ENCODE measurements around the gene SMIM5. TPM values are rescaled to one million over a fixed set of nuclear protein-coding genes. Genes with fewer than 3 reads are reported as not detected.

The SMIM5 gene
- total RNA-seq, 1 donor from 2014 or later, result 1.7 TPM

DNA sequence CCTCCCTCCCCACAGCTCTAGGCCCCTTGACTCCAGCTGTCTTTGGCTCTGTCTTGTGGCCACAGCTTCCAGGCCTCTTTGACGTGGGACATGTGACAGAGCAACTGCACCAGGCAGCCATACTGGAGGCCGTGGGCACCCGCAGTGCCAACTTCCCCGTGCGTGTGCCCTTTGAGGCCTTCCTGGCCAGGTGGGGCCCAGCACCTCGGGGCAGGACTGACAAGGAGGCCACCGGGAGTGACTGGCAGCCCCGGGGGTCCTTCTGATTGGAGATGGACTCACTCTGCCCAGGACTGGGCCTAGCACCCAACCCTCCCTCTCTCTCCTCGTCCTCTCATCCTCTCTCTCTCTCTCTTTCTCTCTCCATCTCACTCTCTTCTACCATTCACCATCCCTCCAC lies 30.1 kb upstream of the SMIM5 start:
- H3K4me3 Mint-ChIP-seq, result no peak overlapping the region
- peaks cover 4% of the 10 kb centered on the region for H3K36me3 Mint-ChIP-seq (ENCODE audit: low read depth)
- CTCF ChIA-PET, result interaction anchor here (0.9 to 2.8 kb wide), 3 partner anchors 31 to 151 kb away, joined by 4 to 11 read pairs (median 6); partner anchors contain the start of gene SMIM5
- H3K4me1 Mint-ChIP-seq, result no peaks in the 10 kb centered on the region
- no peaks in the 10 kb centered on the region for H3K9me3 Mint-ChIP-seq
- POLR2A ChIA-PET, result interaction anchor here (1.1 kb wide), 1 partner anchor 13 kb away, joined by 4 read pairs; no protein-coding TSS in a partner anchor
- DNase-seq (no peak), ATAC-seq (ENCODE audit: low read depth) (no peak)
- TF ChIP-seq, protein P1, sequence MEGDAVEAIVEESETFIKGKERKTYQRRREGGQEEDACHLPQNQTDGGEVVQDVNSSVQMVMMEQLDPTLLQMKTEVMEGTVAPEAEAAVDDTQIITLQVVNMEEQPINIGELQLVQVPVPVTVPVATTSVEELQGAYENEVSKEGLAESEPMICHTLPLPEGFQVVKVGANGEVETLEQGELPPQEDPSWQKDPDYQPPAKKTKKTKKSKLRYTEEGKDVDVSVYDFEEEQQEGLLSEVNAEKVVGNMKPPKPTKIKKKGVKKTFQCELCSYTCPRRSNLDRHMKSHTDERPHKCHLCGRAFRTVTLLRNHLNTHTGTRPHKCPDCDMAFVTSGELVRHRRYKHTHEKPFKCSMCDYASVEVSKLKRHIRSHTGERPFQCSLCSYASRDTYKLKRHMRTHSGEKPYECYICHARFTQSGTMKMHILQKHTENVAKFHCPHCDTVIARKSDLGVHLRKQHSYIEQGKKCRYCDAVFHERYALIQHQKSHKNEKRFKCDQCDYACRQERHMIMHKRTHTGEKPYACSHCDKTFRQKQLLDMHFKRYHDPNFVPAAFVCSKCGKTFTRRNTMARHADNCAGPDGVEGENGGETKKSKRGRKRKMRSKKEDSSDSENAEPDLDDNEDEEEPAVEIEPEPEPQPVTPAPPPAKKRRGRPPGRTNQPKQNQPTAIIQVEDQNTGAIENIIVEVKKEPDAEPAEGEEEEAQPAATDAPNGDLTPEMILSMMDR (IDR thresholded peaks at IDR 0.05), result no peak
- no peaks in the 10 kb centered on the region for H3K27me3 Mint-ChIP-seq
- intact Hi-C loops (cut with micrococcal nuclease), result no loop called here
- H3K27ac Mint-ChIP-seq, result no peak overlapping the region

DNA sequence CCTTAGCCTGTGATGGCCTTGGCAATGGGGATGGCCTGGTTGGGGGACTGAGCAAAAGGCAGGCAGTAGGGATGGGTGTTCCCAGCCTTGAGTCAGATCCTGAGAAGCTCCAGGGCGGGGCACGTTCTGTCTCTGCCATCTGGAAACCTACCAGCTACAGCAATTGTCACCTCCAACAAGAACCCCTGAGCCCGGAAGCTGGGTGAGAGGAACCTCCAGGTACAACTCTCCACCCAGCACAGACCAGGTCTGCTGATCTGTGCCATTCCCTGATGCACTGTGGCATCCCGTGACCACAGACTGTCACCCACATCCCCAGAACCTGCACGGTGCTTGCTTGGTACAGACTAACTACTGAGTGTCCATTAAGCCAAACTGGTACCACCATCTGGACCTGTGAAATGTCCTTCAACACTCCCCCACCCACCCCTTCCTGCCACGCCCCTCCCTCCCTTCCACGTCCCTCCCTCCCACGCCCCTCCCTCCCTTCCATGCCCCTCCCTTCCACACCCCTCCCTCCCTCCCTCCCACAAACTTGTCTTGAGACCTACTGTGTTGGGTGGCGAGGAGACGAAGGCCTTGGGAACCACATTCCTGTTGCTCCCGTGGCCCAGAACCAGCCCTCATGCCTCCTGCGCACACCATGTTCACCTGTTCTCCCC lies 29.1 kb upstream of the SMIM5 start:
- Mint-ChIP-seq H3K36me3 (ENCODE audit: low read depth) (peaks cover 4% of the 10 kb centered on the region), H3K27me3 (no peaks in the 10 kb centered on the region), H3K27ac (no peak overlapping the region), H3K4me1 (no peaks in the 10 kb centered on the region), H3K4me3 (no peak overlapping the region), H3K9me3 (no peaks in the 10 kb centered on the region)
- ATAC-seq (ENCODE audit: low read depth), result no peak
- TF ChIP-seq, protein P1 (IDR thresholded peaks at IDR 0.05), result no peak
- POLR2A ChIA-PET, result interaction anchor here (1.1 kb wide), 1 partner anchor 14 kb away, joined by 4 read pairs; no protein-coding TSS in a partner anchor
- no peak for DNase-seq
- intact Hi-C loops (cut with micrococcal nuclease), result no loop called here
- CTCF ChIA-PET, result interaction anchor here (1.5 kb wide), 1 partner anchor 30 kb away, joined by 6 read pairs; the partner anchor contains the start of gene SMIM5

DNA sequence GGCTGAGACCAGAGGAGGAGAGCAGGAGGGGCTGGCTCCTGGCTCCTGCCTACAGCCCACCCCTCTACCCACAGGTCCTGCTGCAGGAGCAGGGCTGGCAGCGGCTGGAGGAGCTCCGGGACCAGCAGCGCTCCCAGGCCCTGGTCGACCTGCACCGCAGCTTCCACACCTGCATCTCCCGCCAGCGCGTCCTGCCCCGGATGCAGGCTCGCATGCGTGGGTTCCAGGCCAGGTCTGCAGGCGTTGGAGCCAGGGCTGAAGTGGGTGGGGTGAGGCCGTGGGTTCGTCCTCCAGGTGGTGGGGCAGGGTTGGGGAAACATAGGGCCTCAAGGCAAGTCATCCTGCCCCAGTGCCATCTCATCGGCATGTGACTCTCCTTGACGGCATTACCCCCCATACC lies 27.4 kb upstream of the SMIM5 start:
- no peaks in the 10 kb centered on the region for H3K27me3 Mint-ChIP-seq
- POLR2A ChIA-PET, result no interaction called here
- TF ChIP-seq, protein P1 (IDR thresholded peaks at IDR 0.05), result no peak
- H3K36me3 Mint-ChIP-seq (ENCODE audit: low read depth), result peaks cover 4% of the 10 kb centered on the region
- CTCF ChIA-PET, result no interaction called here
- no peaks in the 10 kb centered on the region for H3K9me3 Mint-ChIP-seq
- no peak overlapping the region for H3K27ac Mint-ChIP-seq
- DNase-seq (no peak), ATAC-seq (ENCODE audit: low read depth) (no peak)
- intact Hi-C loops (cut with micrococcal nuclease), result no loop called here
- peaks cover 3% of the 10 kb centered on the region for H3K4me1 Mint-ChIP-seq
- H3K4me3 Mint-ChIP-seq, result no peak overlapping the region

DNA sequence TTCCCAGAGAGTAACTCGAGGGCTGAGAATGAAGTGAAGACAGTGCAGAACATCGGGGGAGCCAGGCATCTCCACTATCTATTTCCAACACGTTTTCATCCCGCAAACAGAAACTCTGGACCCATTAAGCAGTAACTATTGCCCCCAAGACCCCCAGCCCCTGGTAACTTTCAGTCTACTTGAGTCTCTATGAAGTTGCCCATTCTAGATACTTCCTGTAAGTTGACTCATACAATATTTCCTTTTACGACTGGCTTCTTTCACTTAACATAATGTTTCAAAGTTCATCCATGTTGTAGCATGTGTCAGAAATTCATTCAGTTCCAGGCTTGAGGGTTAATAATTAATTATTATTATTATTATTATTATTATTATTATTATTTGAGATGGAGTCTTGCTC lies 26.1 kb upstream of the SMIM5 start:
- ChIA-PET POLR2A (no interaction called here), CTCF (no interaction called here)
- peaks cover 3% of the 10 kb centered on the region for H3K4me1 Mint-ChIP-seq
- no peaks in the 10 kb centered on the region for H3K27me3 Mint-ChIP-seq
- DNase-seq (no peak), ATAC-seq (ENCODE audit: low read depth) (no peak)
- no peak overlapping the region for H3K4me3 Mint-ChIP-seq
- intact Hi-C loops (cut with micrococcal nuclease), result no loop called here
- no peak overlapping the region for H3K27ac Mint-ChIP-seq
- peaks cover 8% of the 10 kb centered on the region for H3K36me3 Mint-ChIP-seq (ENCODE audit: low read depth)
- H3K9me3 Mint-ChIP-seq, result no peaks in the 10 kb centered on the region
- TF ChIP-seq, protein P1 (IDR thresholded peaks at IDR 0.05), result no peak

DNA sequence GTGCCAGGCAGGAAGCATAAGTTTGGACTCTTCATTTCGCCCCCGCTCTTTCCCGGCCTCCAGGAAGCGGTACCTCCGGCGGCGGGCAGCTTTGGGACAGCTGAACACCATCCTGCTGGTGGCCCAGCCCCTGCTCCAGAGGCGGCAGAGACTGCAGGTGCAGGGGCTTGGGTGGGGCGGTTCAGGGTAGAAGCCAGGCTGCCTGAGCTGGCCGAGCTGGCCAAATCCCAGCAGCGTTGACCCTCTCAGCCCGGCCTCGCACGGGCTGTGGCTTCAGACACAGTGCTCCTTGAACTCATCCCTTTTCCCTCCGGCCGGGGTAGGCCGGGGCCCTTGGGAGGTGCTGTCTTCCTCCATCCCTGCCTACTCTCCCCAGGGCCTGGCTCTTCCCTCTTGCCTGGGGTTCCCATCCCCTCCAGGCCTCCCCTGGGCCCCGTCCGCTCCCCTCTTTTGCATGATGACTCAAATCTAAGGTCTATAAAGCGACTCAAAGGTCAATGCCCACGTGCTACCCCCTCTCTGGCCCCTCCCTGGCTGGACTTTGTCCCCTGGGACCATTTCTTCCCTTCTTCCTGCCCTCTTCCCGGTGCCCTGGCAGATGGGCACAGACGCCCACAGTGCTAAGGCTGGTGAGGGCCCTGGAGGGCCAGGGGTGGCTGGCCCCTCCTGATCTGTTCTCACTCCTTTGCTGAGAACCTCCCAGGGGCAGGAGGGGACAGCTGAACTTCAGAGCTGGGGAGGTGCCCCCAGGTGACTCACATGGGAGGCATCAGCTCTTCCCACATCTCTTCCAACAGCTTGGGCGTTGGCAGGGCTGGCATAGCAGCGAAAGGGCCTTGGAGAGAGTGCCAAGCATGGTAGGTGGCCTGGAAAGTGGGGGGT lies 22.9 kb upstream of the SMIM5 start:
- TF ChIP-seq, protein P1 (IDR thresholded peaks at IDR 0.05), result no peak
- no peak overlapping the region for H3K27ac Mint-ChIP-seq

More for the DNA sequence above, 22.9 kb upstream of the SMIM5 start:
- Mint-ChIP-seq H3K4me3 (no peak overlapping the region), H3K36me3 (ENCODE audit: low read depth) (peaks cover 11% of the 10 kb centered on the region), H3K27me3 (no peaks in the 10 kb centered on the region), H3K4me1 (peaks cover 3% of the 10 kb centered on the region), H3K9me3 (no peaks in the 10 kb centered on the region)
- intact Hi-C loops (cut with micrococcal nuclease), result no loop called here
- POLR2A ChIA-PET, result no interaction called here
- DNase-seq (no peak), ATAC-seq (ENCODE audit: low read depth) (no peak)
- CTCF ChIA-PET, result no interaction called here
